Stimulated activated CD8-positive, alpha-beta memory T cell treated with anti-CD3 and anti-CD28 coated beads, Interleukin-15, amount 100 ng/mL, for 24 hours (primary cell): ENCODE measurements around the gene WNT7A.

Source experiments
- DNase-seq: peaks from one replicate; pipeline ENCODE4 v3.0.0-alpha.2; 2020; ENCODE audit warnings: low read depth

WNT7A gene

DNA sequence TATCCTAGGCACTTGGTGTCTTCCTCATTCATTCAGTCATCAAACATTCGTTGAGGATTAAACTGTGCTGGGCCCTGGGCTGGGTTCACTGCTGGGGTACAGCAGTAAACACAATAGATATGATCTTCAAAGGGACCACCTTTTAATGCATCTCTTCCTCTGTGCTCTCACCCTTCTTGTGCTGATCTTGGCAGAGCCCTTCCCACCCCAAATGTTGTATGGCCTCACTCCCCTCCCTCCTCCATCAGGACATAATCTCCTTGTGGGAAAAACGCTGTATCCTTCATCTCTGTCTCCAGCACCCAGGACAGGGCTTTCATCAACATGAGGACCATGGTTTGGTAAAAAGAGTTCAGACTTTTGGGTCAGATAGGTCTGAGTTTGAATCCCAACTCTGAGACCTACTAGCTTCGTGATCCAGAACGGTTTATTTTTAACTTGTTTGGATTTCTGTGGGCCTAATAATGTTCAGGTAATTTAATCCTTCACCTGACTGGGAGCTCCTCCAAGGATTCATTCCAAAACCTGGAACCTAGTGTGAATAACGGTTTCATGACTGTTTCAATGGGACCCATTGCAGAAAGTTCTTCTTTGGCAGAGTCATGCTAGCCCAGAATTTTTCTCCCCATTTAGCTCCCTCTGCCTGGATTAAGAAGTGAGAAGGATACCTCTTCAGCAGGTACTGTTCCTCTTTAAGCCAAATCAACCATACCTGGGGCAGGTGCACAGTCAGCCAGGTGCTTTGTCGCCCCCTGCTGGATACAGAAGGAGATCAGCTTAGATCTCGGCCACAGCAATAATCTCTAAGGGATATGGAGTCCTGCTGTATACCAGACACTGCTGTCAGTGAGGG lies 5.2 kb upstream of the WNT7A start:
- DNase-seq, result no peak

DNA sequence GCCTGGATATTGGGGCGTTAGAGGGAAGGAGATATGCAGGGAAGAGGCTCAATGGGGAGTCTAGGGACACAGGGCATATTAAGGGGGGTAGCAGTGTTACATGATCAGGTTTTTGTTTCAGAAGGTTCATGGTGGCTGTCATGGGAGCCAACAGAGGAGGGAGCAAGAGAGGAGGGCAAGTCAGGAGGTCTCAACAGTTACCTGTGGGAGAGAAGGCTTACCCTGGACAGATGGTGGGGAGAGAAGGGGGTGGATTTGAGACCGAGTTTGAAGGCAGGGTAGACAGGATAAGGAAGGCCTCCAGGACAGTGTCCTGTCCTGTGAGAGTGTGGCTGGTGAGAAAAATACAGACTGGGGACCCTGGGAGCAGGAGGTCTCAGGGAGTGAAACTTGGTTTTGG lies 3.8 kb upstream of the WNT7A start:
- no peak for DNase-seq

DNA sequence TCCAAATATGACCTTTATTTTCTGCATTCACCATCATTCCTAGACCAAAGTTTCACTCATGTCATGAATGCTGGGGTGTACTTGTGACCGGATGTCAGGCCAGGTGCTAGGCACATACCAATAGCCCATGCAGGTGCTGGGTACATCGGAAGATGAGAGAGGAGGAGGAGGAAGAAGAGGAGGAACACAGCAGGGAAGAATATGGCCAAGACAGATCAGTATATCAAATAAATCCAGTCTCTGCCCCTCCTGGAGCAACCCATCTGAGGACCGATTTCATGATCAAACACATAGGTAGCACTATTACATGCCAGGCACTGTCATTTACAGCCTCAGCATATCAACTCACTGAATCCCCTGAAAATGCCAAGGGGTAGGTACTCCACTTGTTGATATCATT lies 3.0 kb upstream of the WNT7A start:
- DNase-seq, result no peak

DNA sequence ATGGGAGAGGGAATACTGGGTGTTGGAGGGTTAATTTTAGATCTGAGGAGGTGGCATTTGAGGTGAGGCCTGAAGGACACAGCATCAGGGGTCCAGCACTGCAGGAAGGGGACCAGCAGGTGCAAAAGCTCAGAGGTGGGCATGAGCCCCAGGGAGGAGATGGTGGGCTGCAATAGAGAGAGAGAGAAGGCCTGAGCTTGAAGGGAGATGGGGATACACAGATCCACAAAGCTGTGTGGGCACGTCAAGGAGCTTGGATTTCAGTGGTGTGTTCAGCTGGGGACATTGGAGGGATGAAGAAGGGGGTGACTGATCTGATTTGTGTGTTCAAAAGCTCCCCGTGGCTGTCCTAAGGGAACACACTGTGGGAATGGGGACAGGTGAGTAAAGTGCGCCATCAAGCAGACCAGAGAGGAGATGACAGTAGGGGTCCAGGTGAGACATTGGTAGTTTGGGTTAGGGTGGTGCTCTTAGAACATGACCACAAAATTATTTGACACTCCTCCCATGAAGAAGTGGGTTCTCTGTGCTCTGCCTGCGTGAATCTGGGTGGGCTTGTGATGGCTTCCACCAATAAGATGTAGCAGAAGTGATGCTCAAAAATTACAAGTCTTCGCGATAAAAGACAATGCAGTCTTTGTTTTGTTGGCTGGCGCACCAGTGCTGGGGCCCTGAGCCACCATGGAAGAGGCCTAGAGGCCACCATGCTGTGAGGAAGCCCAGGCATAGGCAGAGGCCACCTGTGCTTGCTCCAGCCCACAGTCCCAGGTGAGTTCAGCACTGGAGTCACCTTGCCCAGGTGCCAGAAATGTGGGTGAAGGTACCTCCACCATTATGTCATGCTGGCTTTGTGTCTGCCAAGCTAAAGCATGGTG lies 1.9 kb upstream of the WNT7A start:
- DNase-seq, result no peak

DNA sequence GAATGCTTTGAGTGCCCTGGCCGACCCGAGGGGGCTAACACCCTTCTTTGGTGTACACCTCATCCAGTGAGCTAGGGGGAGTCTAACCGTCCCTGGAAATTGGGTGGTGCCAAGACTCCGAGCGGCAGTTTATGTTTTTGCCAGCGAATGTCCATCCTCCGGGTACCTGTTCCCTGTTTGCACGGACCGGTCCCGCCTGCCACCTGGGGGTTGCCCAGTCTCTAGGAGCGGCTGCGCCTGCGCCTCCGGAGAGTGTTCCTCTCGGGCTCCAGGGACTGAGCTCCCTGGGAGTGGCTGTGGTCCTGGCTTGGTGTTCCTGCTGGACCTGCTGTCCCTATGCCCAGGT lies 913 bp upstream of the WNT7A start:
- DNase-seq, result no peak

DNA sequence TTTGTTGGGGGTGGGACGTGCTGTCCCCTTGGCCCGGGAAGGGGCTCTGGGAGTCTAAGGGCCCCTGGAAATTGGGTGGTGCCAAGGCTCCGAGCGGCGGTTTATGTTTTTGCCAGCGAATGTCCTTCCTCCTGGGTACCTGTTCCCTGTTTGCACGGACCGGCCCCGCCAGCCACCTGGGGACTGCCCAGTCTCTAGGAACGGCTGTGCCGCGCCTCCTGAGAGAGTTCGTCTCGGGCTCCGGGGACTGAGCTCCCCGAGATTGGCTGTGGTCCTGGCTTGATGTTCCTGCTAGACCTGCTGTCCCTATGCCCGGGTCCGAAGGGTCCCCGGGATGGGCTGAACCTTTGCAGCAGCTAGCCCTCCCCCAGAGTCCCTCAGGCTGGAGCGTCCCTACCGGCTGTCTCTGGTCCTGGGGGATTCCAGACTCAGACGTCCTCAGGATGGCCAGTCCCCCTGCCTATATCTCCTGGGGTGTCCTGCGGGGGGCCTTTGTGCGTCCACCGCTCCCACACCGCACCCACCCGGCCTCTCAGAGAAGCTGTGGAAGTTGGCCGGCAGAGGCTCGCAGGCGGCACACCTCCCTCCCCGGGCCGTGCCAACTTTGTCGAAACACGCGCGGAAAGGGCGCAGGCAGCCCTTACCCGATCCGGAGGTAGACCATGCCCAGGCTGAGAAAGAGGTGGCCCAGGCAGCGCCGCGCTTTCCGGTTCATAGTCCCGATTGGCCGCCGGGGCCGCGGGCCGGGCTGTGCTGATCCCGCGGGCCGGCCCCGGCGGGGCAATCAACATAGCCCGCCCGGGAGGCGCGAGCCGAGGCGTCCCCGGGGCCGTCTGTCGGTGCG lies 547 bp downstream of the WNT7A start:
- DNase-seq, result no peak

DNA sequence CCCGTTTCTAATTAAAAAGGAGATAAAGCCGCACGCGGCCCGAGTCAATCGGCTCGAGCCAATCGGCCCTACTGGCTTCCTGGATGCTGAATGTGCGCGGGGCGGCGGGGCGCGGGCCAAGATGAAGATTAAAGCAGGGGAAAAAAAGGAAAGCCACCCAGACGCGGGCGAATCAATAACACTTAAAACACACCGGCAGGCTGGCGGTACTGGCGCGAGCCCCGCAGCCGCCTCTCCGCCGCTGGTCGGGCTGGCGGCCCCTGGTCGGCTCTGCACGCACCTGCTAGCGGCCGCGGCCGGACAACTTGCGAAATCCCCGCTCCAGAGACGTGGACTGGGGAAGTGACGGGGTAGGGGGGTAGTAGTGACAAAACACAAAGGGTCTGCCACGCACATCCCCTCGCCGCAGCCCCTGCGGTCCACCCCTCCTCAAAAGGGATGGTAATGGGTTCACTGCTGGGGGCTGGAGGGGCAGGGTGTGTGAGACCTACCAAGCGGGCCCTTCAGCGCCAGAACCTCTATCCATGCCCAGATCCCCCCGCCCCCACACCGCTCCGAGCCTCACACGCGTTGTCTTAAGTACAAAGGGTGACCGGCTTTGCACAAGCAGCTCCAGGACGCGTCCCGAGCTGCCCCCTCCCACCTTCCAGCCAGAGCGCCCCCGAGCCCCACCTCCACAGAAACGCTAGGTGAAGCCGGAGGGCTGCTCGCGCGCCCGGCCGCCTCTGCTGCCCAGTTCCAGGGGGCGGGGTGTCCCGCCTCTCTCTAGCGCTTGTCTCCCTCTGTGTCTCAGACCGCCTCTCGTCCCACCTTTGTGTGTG lies 1.4 kb downstream of the WNT7A start:
- no peak for DNase-seq

DNA sequence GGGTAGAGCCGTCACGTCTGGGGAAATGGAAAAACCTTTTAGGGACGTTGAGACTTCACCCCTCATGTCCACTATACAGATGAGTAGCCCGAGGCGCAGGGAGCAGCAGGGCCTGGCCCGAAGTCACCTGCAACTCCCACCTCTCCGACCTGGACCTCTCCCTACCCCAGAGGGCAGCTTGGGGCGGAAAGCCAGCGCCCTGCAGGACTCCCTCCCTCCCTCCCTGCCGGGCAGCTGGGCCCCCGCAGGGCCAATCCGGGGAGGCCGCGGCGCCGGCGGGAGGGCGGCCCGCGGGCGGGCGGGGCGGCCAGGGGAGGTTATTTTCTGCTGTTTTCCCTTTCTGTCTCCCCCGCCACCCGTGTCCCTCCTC lies 2.0 kb downstream of the WNT7A start:
- no peak for DNase-seq

DNA sequence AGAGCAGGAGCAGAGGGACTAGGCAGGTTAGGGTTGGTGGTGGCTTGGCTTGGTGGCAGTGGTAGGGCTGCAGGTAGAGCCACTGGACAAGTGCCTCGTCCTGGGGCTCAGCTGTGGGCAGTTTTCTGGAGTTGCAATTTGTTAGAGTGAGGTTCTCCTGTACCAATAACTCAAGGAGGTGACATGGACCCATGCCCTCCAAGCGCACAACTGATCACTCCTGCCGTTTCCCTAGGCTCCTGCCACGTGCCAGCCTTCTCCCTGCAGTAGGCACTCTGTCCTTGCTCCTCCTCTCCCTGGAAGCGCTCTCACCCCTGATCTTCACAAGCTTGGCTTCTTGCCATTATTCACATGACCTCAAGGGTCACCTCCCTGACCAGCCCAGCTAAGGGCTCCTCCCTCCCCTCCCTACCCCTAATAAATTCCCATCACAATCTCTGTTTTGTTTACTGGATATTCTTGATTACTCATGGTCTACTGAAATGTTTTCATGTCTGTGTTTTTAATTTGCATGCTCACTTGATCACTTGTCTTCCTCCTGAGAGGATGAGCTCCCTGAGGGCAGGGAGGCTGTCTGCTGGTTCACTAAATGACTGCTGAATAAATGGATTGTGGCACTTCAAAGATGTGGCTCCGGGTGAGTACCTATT lies 3.3 kb downstream of the WNT7A start:
- no peak for DNase-seq

DNA sequence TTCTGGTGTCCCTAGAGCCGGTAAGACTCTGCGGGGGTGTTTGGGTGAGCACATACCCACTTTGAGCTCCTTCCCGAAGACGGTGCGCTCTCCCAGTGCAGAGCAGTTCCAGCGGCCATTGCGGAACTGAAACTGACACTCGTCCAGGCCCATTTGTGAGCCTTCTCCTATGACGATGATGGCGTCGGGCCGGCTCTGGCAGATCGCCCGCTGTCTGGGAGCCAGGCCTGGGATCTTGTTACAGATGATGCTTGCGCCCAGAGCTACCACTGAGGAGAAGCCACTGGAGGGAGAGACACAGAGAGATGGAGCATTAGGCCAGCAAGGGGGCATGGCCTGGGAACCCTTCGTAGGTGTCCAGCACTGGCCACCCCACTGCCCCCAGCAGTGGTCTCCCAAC lies 5.0 kb downstream of the WNT7A start:
- no peak for DNase-seq

DNA sequence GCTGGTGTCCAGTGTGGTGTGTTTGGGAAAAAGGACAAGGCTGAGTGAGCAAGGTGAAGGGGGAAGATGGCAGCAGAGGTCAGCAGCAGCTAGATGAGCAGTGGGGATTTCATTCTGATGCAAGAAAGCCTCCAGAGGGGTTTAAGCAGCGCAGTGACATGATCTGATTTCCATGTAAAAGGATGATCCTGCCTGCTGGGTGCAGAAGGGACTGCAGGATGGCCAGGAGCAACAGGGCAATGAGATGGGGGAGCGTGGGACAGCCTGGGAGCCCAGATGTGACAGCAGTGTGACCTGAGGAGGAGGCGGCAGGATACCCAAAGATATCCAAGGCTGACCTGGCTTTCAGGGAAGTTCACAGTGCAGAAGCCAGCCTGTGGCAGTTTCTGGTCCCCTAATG lies 6.1 kb downstream of the WNT7A start:
- no peak for DNase-seq

DNA sequence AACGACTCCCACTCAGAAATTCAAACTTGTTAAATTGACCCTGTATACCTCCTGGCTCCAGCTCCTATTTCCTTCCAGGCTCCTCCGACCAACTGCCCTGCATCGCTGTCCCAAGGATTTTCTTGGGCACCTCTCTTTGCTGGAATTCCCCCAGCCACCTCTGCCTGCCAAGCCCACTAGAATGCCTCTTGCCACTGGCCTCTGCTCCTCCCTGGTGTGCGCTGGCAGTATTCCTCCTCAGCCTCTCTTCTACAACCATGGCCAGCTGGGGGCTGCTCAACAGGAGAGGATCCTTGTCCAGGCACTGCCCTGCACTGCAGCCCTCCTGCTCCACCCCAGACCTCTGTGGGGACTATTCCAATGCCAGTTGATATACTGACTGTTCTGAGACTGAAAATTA lies 7.4 kb downstream of the WNT7A start:
- no peak for DNase-seq

DNA sequence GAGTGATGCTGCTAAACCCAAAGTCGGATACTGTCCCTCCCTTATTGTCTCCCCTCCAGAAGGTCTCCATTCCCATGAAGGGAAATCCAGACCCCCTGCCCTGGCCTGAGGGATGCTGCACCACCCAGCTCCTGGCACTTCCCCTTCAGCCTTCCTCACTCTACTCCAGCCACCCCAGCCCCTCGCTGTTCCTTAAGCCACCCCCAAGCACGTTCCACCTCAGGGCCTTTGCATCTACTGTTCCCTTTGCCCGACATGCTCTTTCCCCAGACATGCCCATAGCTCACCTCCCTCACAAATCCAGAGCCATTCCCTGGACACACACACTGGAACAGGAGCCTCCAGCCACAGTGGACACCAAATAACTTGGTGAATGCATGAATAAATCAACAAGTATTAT lies 8.1 kb downstream of the WNT7A start:
- DNase-seq, result no peak

DNA sequence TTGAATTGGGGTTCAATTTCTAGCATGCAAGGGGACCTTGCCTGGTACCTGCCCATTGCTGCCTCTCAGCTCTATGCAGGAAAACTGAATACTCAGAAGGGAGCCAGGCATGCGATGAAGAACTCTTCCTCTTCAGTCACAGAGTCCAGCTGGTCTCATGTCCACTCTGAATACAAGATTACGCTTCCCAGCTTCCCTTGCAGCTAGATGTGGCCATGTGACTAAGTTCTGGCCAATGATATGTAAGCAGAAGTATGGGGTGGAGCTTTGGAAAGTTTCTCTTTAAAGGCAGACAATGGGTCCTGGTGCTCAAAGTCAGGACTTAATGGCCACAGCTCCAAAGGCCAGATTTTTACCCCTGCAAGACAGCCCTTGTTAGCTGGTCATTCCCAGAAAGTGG lies 9.0 kb downstream of the WNT7A start:
- no peak for DNase-seq

DNA sequence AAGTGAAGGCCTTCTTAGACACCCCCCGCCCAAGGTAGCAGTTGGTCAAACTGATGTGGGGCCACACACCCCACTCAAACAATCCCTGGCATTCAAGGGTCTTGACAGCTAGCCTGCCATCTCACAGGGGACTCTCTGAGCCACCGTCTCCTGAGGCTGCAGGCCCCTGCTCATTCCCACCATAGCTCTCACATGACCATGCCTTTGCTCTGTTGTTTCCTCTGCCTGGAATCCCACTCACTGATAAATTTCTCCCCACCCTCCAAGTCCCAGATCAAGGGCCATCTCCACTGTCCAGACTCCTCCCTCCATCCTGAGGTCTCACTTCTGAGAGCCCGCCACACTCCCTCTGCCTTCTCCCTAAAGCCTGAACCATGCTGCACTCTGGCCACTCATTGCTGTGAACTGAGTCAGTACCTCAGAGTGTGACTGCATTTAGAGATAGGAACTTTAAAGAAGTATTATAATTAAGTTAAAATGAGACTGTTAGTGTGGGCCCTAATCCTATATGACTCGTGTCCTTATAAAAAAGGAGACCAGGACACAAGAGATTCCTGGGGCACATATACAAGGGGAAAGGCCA lies 10.0 kb downstream of the WNT7A start:
- DNase-seq, result no peak

DNA sequence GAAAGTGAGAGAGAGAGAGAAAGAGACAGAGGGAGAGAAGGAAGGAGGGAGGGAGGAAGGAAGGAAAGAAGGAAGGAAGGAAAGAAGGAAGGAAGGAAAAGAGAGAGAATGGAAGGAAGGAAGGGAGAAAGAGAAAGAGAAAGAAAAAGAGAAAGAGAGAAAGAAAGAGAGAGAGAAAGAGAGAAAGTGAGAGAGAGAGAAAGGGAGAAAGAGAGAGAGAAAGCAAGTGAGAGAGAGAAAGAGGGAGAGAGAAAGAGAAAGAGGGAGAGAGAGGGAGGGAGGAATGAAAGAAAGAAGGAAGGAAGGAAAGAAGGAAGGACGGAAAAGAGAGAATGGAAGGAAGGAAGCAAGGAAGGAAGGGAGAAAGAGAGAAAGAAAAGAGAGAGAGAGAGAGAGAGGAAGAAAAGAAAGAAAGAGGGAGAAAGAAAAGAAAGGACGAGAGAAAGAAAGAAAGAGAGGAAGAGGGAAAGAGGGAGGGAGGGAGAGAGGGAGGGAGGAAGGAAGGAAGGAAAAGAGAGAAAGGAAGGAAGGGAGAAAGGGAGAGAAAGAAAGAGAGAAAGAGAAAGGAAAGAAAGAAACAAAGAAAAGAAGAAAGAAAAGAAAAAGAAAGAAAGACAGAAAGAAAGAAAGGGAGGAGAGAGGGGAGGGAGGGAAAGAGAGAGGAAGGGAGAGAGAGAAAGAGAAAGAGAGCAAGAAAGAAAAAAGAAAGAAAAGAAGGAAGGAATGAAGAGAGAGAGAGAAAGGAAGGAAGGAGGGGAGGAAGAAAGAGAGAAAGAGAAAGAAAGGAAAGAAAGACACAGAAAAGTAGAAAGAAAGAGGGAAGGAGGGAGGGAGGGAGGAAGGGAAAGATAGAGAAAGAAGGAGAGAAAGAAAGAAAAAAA lies 10.8 kb downstream of the WNT7A start:
- no peak for DNase-seq

DNA sequence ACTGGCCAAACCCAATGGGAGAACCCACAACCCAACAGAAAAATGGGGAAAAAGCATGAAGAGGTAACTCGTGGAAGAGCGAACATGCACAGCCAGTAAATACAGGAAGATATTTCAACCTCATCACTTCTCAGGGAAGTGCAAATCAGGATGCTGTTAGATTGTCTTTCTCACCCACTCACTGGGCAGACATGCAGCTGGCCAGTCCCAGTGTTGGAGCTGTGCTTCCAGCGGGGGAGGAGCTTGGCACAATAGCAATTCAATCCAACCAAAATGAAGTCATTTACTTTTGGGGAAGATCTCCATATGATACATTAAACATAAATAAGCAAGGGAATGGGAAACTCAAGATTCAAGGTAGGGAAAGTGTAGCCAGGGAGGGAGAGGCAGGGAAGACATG lies 12.1 kb downstream of the WNT7A start:
- DNase-seq, result no peak

DNA sequence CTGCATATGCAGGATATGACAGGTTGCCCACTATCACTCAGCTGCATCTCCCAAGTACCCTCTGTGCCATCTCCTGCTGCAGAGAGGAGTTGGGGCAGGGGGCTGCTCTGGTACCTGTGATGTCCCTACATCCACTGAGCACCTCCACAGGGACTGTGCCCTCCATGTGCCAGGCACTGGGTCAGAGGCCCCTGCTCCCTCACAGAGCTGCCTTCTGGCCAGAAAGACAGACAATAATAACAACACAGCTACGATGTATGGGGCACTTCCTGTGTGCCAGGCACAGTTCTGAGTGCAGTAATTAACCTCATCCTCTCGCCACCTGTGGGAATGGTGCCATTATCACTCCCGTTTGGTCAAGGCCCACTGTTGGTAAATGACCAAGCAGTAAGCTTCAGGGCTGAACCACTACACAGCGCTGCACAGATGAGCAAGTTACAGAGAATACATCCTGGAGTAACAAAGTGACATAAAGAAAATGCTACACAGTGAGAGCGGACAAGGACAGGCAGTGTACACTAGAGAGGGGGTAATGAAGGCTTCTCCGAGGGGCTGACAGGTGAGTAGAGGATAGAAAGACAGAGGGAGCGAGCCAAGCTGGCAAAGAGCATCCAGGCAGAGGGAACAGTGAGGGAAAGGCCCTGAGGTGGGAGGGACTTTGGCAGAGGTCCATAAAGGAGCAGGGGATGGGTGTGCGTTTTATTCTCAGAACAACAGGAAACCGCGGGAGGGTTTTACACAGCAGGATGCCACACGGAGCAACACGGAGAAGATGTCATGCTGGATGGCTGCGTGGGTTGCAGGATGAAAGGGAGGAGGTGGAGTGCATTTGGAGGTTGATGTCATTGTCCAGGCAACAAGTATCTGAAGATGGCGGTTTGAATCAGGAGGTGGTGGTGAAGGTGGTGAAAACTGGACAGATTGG lies 13.6 kb downstream of the WNT7A start:
- no peak for DNase-seq

DNA sequence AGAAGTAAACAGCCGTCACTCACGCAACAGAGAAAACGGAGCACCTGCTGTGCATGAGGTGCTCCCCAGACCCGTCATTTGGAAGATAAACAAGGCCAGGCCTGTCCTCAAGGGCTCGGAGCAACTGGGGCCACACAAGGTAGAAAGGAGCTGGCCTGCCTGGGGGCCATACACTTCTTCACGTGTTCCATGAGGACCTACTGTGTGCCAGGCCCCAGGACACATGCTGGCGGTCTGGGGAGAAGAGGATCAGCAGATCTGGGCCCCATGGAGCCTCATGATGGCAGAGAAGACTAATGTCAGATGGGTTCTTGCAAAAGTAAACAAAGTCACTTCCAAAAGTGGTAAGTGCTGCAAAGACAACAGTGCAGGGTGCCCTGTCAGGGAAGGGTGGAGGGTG lies 14.3 kb downstream of the WNT7A start:
- DNase-seq, result no peak
